Endothelial cell (in vitro differentiated cells): ENCODE data around the gene SPDYE1. TPM values are rescaled to one million over a fixed set of nuclear protein-coding genes. Genes with fewer than 3 reads are reported as not detected.
"Not testable (repeated sequence)": the region's sequence is repeated elsewhere in the genome, so short reads cannot be mapped to it uniquely, and the experiment has no call there.

Experiments used
- DNase-seq: peaks from one replicate; pipeline ENCODE4 v3.0.0; 2021; ENCODE audit warnings: low spot score
- H3K27ac Mint-ChIP-seq: one replicate; pipeline ENCODE4 v1.8.0; 2021; ENCODE audit warnings: mixed read lengths, inconsistent platforms; ENCODE audit not compliant: unreplicated experiment
- H3K27me3 Mint-ChIP-seq: one replicate; pipeline ENCODE4 v1.8.0; 2021; ENCODE audit warnings: mild to moderate bottlenecking, moderate library complexity, mixed read lengths, inconsistent platforms; ENCODE audit not compliant: unreplicated experiment
- H3K36me3 Mint-ChIP-seq: one replicate; pipeline ENCODE4 v1.8.0; 2021; ENCODE audit warnings: mild to moderate bottlenecking, low read depth, mixed read lengths, inconsistent platforms; ENCODE audit not compliant: unreplicated experiment
- H3K4me1 Mint-ChIP-seq: one replicate; pipeline ENCODE4 v1.8.0; 2021; ENCODE audit warnings: mild to moderate bottlenecking, mixed read lengths, inconsistent platforms; ENCODE audit not compliant: unreplicated experiment
- H3K4me3 Mint-ChIP-seq: one replicate; pipeline ENCODE4 v1.8.0; 2021; ENCODE audit warnings: mild to moderate bottlenecking, mixed read lengths, inconsistent platforms; ENCODE audit not compliant: unreplicated experiment
- H3K9me3 Mint-ChIP-seq: one replicate; pipeline ENCODE4 v1.8.0; 2021; ENCODE audit warnings: mixed read lengths, inconsistent platforms; ENCODE audit not compliant: unreplicated experiment
- total RNA-seq: library from RNA; stranded (reverse); fragmentation: NEBNext Ultra II Directional; extraction: Animal tissue kit (Norgen Biotek cat#: 25700); gene quantifications from one replicate; pipeline ENCODE4 v1.2.1, GENCODE V29; 2021; ENCODE audit not compliant: unreplicated experiment
- TF ChIP-seq, protein P1 (sequence below): fragments of 200-600 bp; sonication (generic); IDR thresholded peaks from one replicate; pipeline ENCODE4 v1.5.0; 2021; ENCODE audit warnings: antibody characterized with exemption; ENCODE audit not compliant: unreplicated experiment

Gene SPDYE1
- total RNA-seq, 1 donor from 2014 or later: not detected

DNA sequence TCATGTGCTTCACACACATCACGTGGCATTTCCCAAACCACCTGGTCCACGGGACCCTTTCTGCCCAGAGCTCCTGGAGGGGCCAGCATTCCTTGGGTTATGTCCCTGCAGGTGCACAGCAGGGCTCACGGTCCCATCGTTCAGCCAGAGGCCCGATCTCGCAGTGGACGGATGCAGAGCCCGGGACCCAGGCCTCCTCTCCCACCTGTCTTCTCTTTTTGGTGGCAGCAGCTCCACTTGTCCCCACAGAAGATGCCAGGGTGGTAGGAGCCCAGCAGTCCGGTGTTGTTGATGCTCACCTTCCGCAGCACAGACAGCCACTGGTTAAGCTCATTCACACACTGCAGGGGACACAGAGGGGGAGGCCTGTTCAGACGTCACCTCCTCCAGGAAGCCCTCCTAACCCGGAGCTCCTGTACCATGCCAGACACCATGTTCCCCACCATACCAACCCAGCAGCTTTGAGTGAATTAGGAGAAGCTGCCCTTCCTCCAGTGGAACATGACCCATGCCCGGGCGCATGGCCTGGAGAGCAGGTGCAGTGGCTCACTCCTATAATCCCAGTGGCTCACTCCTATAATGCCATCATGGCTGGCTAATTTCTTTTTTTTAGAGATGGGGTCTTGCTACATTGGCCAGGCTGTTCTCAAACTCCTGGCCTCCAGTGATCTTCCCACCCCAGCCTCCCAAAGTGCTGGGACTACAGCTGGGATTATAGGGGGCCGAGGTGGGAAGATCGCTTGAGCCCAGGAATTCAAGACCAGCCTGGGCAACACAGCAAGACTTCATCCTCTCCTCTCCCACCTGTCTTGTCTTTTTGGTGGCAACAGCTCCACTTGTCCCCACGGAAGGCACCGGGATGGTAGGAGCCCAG lies 36.5 kb downstream of the SPDYE1 start:
- H3K9me3 Mint-ChIP-seq, H3K36me3 Mint-ChIP-seq, H3K27ac Mint-ChIP-seq, H3K4me1 Mint-ChIP-seq, DNase-seq, H3K27me3 Mint-ChIP-seq, H3K4me3 Mint-ChIP-seq: not testable (repeated sequence)

DNA sequence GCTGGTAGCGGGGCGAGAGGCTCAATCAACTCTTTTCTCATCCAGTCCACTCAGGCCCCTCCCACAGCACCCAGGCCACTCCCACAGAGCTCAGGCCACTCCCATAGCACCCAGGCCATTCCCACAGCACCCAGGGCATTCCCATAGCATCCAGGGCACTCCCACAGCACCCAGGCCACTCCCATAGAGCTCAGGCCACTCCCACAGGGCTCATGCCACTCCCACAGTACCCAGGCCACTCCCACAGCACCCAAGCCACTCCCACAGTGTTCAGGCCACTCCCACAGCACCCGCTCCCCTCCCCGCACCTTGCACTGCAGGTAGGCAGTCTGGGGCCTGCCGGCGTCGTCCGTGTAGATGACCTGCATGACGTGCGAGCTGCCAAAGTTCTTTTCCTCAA lies 38.7 kb downstream of the SPDYE1 start:
- H3K27ac Mint-ChIP-seq, H3K4me1 Mint-ChIP-seq, H3K36me3 Mint-ChIP-seq, DNase-seq, H3K4me3 Mint-ChIP-seq, H3K27me3 Mint-ChIP-seq, H3K9me3 Mint-ChIP-seq: not testable (repeated sequence)

DNA sequence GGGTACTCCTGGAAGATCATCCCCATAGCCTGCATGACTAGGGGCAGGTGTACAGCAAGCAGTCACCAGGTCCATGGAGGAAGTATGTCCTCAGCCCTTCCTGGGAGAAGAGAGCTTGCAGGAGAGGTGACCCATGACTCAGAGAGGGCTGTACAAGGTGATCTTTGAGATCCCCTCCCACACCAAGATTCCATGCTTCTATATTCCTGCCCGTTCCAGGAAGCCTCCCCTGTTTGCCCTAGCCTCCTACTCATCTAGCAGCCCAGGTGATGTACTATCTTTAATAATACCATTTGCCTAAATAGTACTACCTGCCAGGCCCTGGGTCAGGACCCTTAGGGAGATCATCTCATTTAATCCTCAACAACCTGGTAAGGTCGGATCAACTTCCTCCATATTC lies 40.3 kb downstream of the SPDYE1 start:
- DNase-seq, H3K27me3 Mint-ChIP-seq, H3K9me3 Mint-ChIP-seq, H3K36me3 Mint-ChIP-seq, H3K27ac Mint-ChIP-seq, H3K4me3 Mint-ChIP-seq, H3K4me1 Mint-ChIP-seq: not testable (repeated sequence)

DNA sequence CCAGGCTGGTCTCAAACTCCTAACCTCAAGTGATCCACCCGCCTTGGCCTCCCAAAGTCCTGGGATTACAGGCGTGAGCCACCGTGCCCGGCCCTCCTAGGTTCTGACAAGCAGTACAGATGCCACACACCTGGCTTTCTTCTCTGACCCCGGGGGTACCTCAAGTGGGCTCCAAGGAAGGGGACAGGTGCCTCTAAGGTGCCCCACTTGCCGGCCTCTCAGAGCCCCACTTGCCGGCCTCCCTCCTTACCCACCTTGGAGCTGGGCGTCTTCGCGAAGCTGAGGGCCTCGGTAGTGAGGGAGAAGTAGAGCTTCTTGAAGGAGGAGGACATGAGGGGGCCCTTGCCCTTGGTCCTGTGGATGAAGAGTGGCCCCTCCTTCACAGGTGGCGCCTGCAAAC lies 40.9 kb downstream of the SPDYE1 start:
- H3K27ac Mint-ChIP-seq, DNase-seq, H3K4me1 Mint-ChIP-seq, H3K4me3 Mint-ChIP-seq, H3K36me3 Mint-ChIP-seq, H3K9me3 Mint-ChIP-seq, H3K27me3 Mint-ChIP-seq: not testable (repeated sequence)

DNA sequence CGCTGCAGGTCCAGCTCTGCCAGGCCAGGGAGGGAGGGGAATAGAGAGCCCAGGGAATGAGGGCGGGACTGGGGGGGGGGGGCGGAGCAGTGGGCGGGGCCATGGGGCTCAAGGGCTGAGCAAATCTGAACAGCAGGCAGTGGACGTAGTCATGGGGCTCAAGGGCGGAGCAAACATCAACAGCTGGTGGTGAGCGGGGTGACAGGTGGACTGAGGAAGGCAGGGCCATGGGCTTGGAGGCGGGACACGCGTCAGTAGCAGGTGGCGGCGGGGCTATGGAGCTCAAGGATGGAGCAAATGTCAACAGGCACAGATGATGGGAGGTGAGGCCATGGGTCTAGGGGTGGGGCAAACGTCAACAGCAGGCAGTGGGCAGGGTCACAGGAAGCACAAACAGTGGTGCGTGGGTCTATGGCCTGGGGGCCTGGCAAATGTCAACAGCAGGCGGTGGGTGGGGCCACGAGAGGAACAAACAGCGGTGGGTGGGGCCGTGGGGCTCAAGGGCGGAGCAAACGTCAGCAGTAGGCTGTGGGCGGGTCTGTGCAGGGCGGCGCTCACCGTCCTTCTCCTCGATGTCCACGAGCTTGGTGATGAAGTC lies 41.4 kb downstream of the SPDYE1 start:
- not testable (repeated sequence) for H3K27ac Mint-ChIP-seq, H3K9me3 Mint-ChIP-seq, H3K27me3 Mint-ChIP-seq, H3K4me1 Mint-ChIP-seq, H3K36me3 Mint-ChIP-seq
- peak overlapping the region; percentile 73 for H3K4me3 Mint-ChIP-seq
- peak; percentile 65 for DNase-seq

DNA sequence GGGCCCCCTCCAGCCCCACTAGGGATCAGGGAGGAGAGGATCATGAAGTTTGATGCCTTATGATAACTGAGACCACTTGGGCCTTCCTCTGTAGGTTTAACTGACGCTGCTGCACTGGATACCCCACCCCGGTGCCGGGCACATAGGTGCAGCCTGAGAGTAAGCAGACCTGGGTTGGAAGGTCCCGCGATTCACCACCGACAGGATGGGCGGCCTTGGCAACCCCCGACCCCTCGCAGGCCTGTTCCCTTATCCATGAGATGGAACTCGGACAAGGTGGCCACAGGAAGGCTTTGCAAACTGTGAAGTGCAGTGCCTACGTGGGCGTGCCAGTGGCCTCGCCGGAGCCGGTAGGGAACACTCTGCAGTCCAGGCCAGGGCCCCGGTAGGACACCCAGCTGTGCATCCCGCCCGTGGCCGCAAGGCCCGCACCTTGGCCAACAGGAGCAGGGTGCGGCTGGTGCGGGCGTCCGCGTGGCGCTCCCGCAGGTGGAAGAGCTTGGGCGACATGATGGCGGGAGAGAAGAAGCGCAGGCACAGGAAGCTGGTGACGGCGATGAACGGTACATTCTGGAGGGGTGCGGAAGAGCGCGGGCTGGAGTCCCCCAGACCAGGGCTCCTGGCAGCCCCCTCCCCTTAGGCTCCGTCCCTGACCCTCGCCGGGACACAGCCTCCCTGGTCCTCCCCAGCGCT lies 42.2 kb downstream of the SPDYE1 start:
- H3K27ac Mint-ChIP-seq, H3K9me3 Mint-ChIP-seq, H3K27me3 Mint-ChIP-seq, H3K4me3 Mint-ChIP-seq, H3K36me3 Mint-ChIP-seq, H3K4me1 Mint-ChIP-seq, DNase-seq: not testable (repeated sequence)

DNA sequence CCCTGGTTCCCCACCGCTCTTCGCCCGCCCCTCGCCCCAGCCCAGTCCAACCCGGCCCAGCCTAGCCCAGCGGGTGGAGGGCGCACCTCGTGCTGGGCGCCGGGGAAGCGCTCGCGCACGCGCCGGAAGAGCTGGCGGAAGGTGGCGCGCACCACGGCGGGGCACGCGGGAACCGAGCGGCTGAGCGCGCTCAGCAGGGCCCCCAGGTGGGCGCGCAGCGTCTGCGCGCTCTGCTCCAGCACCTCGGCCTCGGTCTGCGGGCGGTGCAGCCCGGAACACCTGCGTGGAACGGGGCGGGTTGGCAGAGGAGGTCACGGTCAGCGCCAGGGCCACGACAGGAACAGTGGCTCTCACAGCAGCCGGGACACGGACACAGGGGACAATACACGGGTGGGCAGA lies 42.8 kb downstream of the SPDYE1 start:
- not testable (repeated sequence) for H3K9me3 Mint-ChIP-seq, H3K36me3 Mint-ChIP-seq, H3K4me1 Mint-ChIP-seq, H3K27ac Mint-ChIP-seq, H3K27me3 Mint-ChIP-seq, H3K4me3 Mint-ChIP-seq, DNase-seq

DNA sequence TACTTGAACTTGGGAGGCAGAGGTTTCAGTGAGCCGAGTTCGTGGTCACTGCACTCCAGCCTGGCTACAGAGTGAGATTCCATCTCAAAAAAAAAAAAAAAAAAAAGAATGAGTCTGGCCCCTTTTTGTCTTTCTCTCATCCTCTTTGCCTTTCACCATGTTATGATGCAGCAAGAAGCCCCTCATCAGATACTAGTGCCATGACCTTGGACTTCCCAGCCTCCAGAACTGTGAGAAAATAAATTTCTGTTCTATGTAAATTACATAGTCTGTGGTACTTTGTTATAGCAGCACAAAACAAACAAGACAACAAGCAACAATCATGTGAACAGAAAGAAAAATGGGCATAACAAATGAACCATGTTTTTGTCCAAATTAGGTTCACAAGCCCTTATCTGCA lies 44.5 kb downstream of the SPDYE1 start:
- Mint-ChIP-seq H3K27ac (peak overlapping the region; percentile 66), H3K4me1 (peaks cover 23% of the 10 kb centered on the region), H3K36me3 (peaks cover 7% of the 10 kb centered on the region), H3K27me3 (peaks cover 10% of the 10 kb centered on the region), H3K9me3 (no peaks in the 10 kb centered on the region), H3K4me3 (no peak overlapping the region)
- DNase-seq: no peak
- TF ChIP-seq, protein P1, sequence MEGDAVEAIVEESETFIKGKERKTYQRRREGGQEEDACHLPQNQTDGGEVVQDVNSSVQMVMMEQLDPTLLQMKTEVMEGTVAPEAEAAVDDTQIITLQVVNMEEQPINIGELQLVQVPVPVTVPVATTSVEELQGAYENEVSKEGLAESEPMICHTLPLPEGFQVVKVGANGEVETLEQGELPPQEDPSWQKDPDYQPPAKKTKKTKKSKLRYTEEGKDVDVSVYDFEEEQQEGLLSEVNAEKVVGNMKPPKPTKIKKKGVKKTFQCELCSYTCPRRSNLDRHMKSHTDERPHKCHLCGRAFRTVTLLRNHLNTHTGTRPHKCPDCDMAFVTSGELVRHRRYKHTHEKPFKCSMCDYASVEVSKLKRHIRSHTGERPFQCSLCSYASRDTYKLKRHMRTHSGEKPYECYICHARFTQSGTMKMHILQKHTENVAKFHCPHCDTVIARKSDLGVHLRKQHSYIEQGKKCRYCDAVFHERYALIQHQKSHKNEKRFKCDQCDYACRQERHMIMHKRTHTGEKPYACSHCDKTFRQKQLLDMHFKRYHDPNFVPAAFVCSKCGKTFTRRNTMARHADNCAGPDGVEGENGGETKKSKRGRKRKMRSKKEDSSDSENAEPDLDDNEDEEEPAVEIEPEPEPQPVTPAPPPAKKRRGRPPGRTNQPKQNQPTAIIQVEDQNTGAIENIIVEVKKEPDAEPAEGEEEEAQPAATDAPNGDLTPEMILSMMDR: no peak
